Adrenal gland (tissue), 5 donors: ENCODE results near the gene PCAT6.

ENCODE experiments used
- POLR2A ChIP-seq, 2 donors: fragments of 450-650 bp; IDR thresholded peaks; one replicate each; pipeline ENCODE4 v1.6.1; 2017; ENCODE audit warnings: antibody characterized with exemption in 2 of 2, mild to moderate bottlenecking in 2 of 2, moderate library complexity in 1 of 2
- TF ChIP-seq, protein P1 (sequence below), 6 experiments: fragments of 450-650 bp in 4 of 6; fragments of 200-600 bp in 2 of 6; sonication (generic) in 1 of 6; IDR thresholded peaks; 1 replicate in 5 of 6; 2 replicates in 1 of 6; pipeline versions ENCODE4 v1.5.1 to v1.8.0; 2016 to 2021; ENCODE audit warnings: antibody characterized with exemption in 6 of 6, mild to moderate bottlenecking in 2 of 6, moderate library complexity in 1 of 6
- donor health status: DM: no; HTN: no; CAD: no.

DNA sequence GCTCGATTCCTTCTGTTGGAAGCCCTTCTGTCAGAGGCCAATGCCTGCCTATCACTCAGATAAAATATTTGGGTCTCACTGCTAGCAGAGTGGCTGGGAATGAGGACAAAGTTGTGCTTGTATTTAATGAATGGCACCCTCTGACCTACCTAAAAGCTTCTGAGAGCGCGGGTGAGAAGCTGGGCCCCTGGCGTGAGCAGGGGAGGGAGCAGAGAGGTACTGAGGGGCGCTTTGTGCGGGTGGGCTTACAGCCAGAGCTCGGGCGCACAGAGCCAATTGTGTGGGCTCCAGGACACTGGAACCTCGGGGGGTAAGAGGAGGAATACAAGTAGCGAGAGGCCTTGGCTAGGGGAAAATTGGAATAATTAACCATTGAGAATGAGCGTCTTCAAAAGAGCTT, 32.3 kb downstream of the PCAT6 start:
- TF ChIP-seq, protein P1, sequence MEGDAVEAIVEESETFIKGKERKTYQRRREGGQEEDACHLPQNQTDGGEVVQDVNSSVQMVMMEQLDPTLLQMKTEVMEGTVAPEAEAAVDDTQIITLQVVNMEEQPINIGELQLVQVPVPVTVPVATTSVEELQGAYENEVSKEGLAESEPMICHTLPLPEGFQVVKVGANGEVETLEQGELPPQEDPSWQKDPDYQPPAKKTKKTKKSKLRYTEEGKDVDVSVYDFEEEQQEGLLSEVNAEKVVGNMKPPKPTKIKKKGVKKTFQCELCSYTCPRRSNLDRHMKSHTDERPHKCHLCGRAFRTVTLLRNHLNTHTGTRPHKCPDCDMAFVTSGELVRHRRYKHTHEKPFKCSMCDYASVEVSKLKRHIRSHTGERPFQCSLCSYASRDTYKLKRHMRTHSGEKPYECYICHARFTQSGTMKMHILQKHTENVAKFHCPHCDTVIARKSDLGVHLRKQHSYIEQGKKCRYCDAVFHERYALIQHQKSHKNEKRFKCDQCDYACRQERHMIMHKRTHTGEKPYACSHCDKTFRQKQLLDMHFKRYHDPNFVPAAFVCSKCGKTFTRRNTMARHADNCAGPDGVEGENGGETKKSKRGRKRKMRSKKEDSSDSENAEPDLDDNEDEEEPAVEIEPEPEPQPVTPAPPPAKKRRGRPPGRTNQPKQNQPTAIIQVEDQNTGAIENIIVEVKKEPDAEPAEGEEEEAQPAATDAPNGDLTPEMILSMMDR (IDR thresholded peaks at IDR 0.05): no peak
- no peak for TF ChIP-seq POLR2A (IDR thresholded peaks at IDR 0.05)
